Activated CD8-positive, alpha-beta memory T cell treated with anti-CD3 and anti-CD28 coated beads, Interleukin-2, amount 50 U/mL, for 48 hours (primary cell): ENCODE data around the gene WDR45B.
"Not testable (repeated sequence)": the region's sequence is repeated elsewhere in the genome, so short reads cannot be mapped to it uniquely, and the experiment has no call there.

Source experiments
- DNase-seq: peaks from one replicate; pipeline ENCODE4 v3.0.0-alpha.2; 2020

The WDR45B gene

GRCh38 chr17:82598256-82599119 is 49.8 kb downstream of the WDR45B start:
- DNase-seq: no peak

- no peak for DNase-seq
Observed at GRCh38 chr17:82596837-82597672, 51.2 kb downstream of the WDR45B start.

GRCh38 chr17:82596296-82596695 is 51.9 kb downstream of the WDR45B start:
- no peak for DNase-seq

GRCh38 chr17:82595893-82596292 is 52.4 kb downstream of the WDR45B start:
- no peak for DNase-seq

GRCh38 chr17:82594571-82594970 is 53.7 kb downstream of the WDR45B start:
- no peak for DNase-seq

GRCh38 chr17:82593590-82594087 is 54.6 kb downstream of the WDR45B start:
- DNase-seq: no peak

- peak; percentile 71 for DNase-seq
Observed at GRCh38 chr17:82592767-82593589, 55.3 kb downstream of the WDR45B start.

- DNase-seq: no peak
Observed at GRCh38 chr17:82592289-82592766, 55.9 kb downstream of the WDR45B start.

- DNase-seq: no peak
Observed at GRCh38 chr17:82590881-82591539, 57.2 kb downstream of the WDR45B start.

GRCh38 chr17:82590216-82590615 is 58.0 kb downstream of the WDR45B start:
- DNase-seq: no peak

- DNase-seq: no peak
Observed at GRCh38 chr17:82589851-82590180, 58.4 kb downstream of the WDR45B start.

GRCh38 chr17:82588266-82589175 is 59.7 kb downstream of the WDR45B start:
- no peak for DNase-seq

- no peak for DNase-seq
Observed at GRCh38 chr17:82587234-82588086, 60.8 kb downstream of the WDR45B start.

- no peak for DNase-seq
Observed at GRCh38 chr17:82586576-82587233, 61.5 kb downstream of the WDR45B start.

- not testable (repeated sequence) for DNase-seq
Observed at GRCh38 chr17:82585935-82586575, 62.2 kb downstream of the WDR45B start.

- no peak for DNase-seq
Observed at GRCh38 chr17:82583720-82584234, 64.5 kb downstream of the WDR45B start.

- no peak for DNase-seq
Observed at GRCh38 chr17:82582709-82583108, 65.5 kb downstream of the WDR45B start.

GRCh38 chr17:82582213-82582612 is 66.0 kb downstream of the WDR45B start:
- DNase-seq: no peak

GRCh38 chr17:82579969-82580368 is 68.3 kb downstream of the WDR45B start:
- DNase-seq: not testable (repeated sequence)
